NCI-H1048 (cell line): ENCODE data around the gene TBP.

Source experiments
- DNase-seq: peaks from one replicate; lab custom pipeline; 2025; lab: John Stamatoyannopoulos, UW

TBP gene

GRCh38 chr6:170535004-170535403, 19.2 kb upstream of the TBP start:
- no peak for DNase-seq

- no peak for DNase-seq
Measured at GRCh38 chr6:170536671-170537070, 17.5 kb upstream of the TBP start.

GRCh38 chr6:170537329-170537728, 16.8 kb upstream of the TBP start:
- DNase-seq: no peak

GRCh38 chr6:170542031-170542719, 12.0 kb upstream of the TBP start:
- DNase-seq: no peak

GRCh38 chr6:170545405-170545804, 8.8 kb upstream of the TBP start:
- DNase-seq: no peak

GRCh38 chr6:170552765-170553533, 1.2 kb upstream of the TBP start, which contains the start of gene PSMB1:
PSMB1 (minus strand) TSS chr6:170553307; CDS start chr6:170553242, 65 bp downstream.
- DNase-seq: peak; percentile 79

- DNase-seq: no peak
Measured at GRCh38 chr6:170553534-170554012, 596 bp upstream of the TBP start.

GRCh38 chr6:170554796-170555137, 598 bp downstream of the TBP start:
- DNase-seq: no peak

- no peak for DNase-seq
Measured at GRCh38 chr6:170555305-170555704, 1.1 kb downstream of the TBP start.

GRCh38 chr6:170561555-170561954, 7.4 kb downstream of the TBP start:
- DNase-seq: no peak

- no peak for DNase-seq
Measured at GRCh38 chr6:170564936-170565530, 10.9 kb downstream of the TBP start.

- DNase-seq: no peak
Measured at GRCh38 chr6:170572704-170573466, 18.7 kb downstream of the TBP start.

- DNase-seq: no peak
Measured at GRCh38 chr6:170575250-170575649, 21.1 kb downstream of the TBP start.

GRCh38 chr6:170578909-170579308, 24.7 kb downstream of the TBP start:
- no peak for DNase-seq

- no peak for DNase-seq
Measured at GRCh38 chr6:170583756-170584180, 29.6 kb downstream of the TBP start.

- DNase-seq: peak; percentile 86
Measured at GRCh38 chr6:170584181-170584953, 30.2 kb downstream of the TBP start, which contains the start of gene PDCD2. PDCD2 (minus strand) TSS chr6:170584637; CDS start chr6:170584581, 56 bp downstream.

GRCh38 chr6:170584954-170585498, 30.9 kb downstream of the TBP start:
- no peak for DNase-seq

GRCh38 chr6:170590725-170591124, 36.6 kb downstream of the TBP start:
- DNase-seq: no peak

- DNase-seq: no peak
Measured at GRCh38 chr6:170596426-170596825, 42.3 kb downstream of the TBP start.

- DNase-seq: no peak
Measured at GRCh38 chr6:170597278-170597677, 43.1 kb downstream of the TBP start.
